OCI-LY3 (cell line): ENCODE results near the gene PDGFA.

Source experiments
- EZH2phosphoT487 ChIP-seq: fragments of 200-600 bp; shearing (Covaris generic); IDR thresholded peaks from 2 replicates; pipeline ENCODE4 v1.6.1; 2018; ENCODE audit warnings: antibody characterized with exemption, mixed run types, low read depth
- TF ChIP-seq, protein P1 (sequence below): fragments of 200-600, 300-600 bp; sonication (generic); IDR thresholded peaks from 2 replicates; pipeline ENCODE4 v1.5.1; 2014; ENCODE audit warnings: antibody characterized with exemption, low read length, low read depth

DNA sequence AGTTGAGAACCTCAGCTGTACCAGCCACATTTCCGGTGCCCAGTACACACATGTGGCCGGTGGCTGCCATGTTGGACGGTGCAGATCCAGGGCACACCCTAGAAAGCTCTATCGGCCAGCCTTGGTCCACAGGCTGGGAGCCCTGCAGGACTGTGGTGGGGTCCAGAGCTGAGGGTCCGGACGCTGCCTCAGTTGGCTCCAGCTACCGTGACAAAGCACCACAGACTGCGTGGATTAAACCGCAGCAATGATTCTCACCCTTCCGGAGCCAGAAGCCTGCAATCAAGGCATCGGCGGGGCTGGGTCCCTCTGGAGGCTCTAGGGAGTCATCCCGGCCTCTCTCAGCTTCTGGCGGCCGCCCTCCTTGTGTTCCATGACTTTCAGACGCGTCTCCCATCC lies 50.1 kb downstream of the PDGFA start:
- TF ChIP-seq, protein P1, sequence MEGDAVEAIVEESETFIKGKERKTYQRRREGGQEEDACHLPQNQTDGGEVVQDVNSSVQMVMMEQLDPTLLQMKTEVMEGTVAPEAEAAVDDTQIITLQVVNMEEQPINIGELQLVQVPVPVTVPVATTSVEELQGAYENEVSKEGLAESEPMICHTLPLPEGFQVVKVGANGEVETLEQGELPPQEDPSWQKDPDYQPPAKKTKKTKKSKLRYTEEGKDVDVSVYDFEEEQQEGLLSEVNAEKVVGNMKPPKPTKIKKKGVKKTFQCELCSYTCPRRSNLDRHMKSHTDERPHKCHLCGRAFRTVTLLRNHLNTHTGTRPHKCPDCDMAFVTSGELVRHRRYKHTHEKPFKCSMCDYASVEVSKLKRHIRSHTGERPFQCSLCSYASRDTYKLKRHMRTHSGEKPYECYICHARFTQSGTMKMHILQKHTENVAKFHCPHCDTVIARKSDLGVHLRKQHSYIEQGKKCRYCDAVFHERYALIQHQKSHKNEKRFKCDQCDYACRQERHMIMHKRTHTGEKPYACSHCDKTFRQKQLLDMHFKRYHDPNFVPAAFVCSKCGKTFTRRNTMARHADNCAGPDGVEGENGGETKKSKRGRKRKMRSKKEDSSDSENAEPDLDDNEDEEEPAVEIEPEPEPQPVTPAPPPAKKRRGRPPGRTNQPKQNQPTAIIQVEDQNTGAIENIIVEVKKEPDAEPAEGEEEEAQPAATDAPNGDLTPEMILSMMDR: no peak
- no peak for TF ChIP-seq EZH2phosphoT487
